IPS-20b (cell line): ENCODE results near the gene SLC35A4.
"Not testable (repeated sequence)": the region's sequence is repeated elsewhere in the genome, so short reads cannot be mapped to it uniquely, and the experiment has no call there.

Experiments used
- H3K27ac ChIP-seq: one replicate; pipeline ENCODE4 v1.5.1; 2013; ENCODE audit warnings: low read length
- H3K27me3 ChIP-seq: 2 replicates; pipeline ENCODE4 v1.6.1; 2013; ENCODE audit warnings: mild to moderate bottlenecking, low read length, inconsistent platforms; ENCODE audit not compliant: insufficient read depth
- H3K36me3 ChIP-seq: 2 replicates; pipeline ENCODE4 v1.6.1; 2013; ENCODE audit warnings: low read depth, mild to moderate bottlenecking, inconsistent platforms, low read length, moderate library complexity; ENCODE audit not compliant: insufficient read depth
- H3K4me1 ChIP-seq: 2 replicates; pipeline ENCODE4 v1.6.1; 2013; ENCODE audit warnings: mild to moderate bottlenecking, control low read depth, inconsistent platforms, low read length, moderate library complexity; ENCODE audit not compliant: insufficient read depth
- H3K4me3 ChIP-seq: 2 replicates; pipeline ENCODE4 v1.5.1; 2013; ENCODE audit warnings: mild to moderate bottlenecking, low read length, inconsistent platforms
- H3K9ac ChIP-seq: 2 replicates; pipeline ENCODE4 v1.6.1; 2013; ENCODE audit warnings: low read depth, mild to moderate bottlenecking, inconsistent platforms, low read length, moderate library complexity
- H3K9me3 ChIP-seq: 2 replicates; pipeline ENCODE4 v1.6.1; 2013; ENCODE audit warnings: mild to moderate bottlenecking, low read depth, low read length, inconsistent platforms; ENCODE audit not compliant: insufficient read depth

Gene SLC35A4

DNA sequence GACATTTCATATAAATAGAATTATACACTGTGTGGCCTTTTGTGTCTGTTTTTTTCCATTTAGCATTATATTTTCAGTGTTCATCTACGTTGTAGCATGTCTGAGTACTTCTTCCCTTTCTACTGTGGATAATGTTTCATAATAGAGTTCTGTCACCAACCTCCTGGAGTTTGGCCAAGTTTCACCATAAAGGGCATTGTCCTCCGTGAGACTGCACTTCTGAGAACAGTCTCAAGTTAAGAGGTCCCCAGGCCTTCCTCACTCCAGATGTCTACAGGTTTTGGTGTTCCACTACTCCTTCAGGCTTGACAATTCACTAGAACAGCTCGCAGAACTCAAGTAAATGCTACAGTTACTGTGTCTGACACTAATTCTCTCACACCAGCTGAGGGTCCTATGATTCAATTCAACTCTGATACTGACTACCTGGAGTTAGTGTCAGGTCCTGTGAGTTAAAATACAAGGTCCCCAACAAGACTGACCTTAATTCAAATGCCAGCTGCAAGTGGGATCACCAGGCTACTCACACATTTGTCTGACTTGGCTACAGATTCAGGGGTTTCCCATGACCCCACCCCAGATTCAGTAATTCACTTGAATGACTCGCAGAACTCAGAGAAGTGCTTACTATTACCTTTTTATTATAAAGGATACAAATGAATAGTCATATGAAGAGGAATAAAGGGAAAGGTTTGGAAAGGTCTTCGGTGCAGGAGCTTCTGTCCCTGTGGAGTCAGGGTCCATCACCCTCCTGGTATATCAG lies 31.1 kb downstream of the SLC35A4 start:
- no peak overlapping the region for H3K4me3 ChIP-seq
- no peaks in the 10 kb centered on the region for H3K9me3 ChIP-seq
- no peaks in the 10 kb centered on the region for H3K27me3 ChIP-seq
- no peak overlapping the region for H3K9ac ChIP-seq
- H3K27ac ChIP-seq: no peak overlapping the region
- H3K4me1 ChIP-seq: no peaks in the 10 kb centered on the region
- H3K36me3 ChIP-seq: no peaks in the 10 kb centered on the region

DNA sequence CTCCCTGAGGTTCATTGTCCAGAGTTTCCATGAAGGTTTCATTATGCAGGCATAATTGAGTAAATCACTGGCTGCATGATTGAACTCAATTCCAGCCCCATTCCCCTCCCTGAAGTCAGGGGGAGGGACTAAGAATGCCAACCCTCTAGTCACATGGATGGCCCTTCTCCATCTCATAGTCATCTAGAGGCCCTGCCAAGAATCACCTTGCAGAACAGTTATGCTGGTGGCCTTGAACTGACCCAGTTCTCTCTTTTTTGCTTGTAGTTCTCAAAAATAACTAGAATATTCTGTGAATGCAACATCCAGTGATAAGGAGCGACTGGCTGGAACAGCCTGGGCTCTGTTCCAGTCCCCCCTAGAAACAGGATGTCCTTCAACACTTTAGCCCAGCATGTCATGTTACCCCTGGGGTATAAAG lies 31.7 kb downstream of the SLC35A4 start:
- H3K27ac ChIP-seq: no peak overlapping the region
- H3K9ac ChIP-seq: no peak overlapping the region
- no peaks in the 10 kb centered on the region for H3K27me3 ChIP-seq

DNA sequence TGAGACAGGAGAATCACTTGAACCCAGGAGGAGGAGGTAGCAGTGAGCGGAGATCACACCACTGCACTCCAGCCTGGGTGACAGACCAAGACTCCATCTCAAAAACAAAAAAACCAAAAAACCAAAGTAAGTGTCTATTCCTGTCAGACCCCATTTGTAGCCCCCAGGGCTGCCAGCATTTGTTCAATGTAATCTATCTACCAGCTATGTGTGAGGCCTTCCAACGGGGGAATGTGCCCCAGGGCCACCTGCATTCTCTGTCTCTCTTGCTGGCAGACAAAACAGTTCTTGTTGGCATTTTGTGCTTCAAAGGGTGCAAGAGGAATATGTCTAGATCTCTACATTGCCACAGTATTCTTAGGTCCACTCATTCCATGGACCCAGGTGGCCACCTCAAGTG lies 34.2 kb downstream of the SLC35A4 start:
- no peaks in the 10 kb centered on the region for H3K4me1 ChIP-seq
- H3K4me3 ChIP-seq: no peak overlapping the region
- H3K27ac ChIP-seq: no peak overlapping the region
- no peak overlapping the region for H3K9ac ChIP-seq
- no peaks in the 10 kb centered on the region for H3K36me3 ChIP-seq
- no peaks in the 10 kb centered on the region for H3K27me3 ChIP-seq
- no peaks in the 10 kb centered on the region for H3K9me3 ChIP-seq

More for the DNA sequence above, 31.7 kb downstream of the SLC35A4 start:
- Histone ChIP-seq H3K4me3 (no peak overlapping the region), H3K9me3 (no peaks in the 10 kb centered on the region), H3K4me1 (no peaks in the 10 kb centered on the region), H3K36me3 (no peaks in the 10 kb centered on the region)

DNA sequence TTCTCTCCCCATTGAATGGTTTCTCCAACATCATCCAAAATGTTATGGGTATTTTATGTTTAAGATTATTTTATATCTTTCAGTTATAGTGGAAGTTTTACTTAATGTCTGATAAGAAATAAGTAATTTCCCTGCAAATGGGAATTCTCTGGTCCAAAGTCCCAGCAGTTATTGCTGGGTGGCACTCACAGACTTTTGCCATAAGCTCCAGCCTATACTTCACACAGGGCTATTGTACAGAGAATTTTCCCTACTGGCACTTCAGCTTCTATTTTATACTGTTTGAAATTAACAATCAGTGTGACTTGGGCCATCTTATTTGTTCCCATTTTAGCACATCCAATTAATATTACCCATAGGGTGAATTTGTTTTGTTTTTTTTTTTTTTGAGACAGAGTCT lies 35.5 kb downstream of the SLC35A4 start:
- Histone ChIP-seq H3K4me3 (no peak overlapping the region), H3K4me1 (no peaks in the 10 kb centered on the region), H3K36me3 (no peaks in the 10 kb centered on the region), H3K9ac (no peak overlapping the region), H3K9me3 (no peaks in the 10 kb centered on the region; the same call in 1 of the 2 replicates), H3K27me3 (no peaks in the 10 kb centered on the region), H3K27ac (no peak overlapping the region)

DNA sequence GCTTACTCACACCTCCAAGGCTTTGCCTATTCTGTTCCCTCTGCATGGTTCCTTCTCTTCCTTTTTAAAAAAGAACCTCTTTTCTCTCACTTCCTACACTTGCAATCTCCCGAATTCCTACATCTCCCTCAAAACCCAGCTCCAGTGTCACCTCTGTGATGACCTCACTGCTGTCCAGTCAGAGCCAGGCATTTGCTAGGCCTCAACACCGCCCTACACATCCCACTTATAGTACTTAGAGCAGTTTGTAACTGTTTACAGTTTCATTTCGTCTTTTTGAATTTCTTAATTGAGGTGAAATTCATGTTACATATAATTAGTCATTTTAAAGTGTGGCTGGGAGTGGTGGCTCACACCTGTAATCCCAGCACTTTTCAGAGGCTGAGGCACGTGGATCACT lies 37.5 kb downstream of the SLC35A4 start:
- Histone ChIP-seq H3K4me1 (no peaks in the 10 kb centered on the region), H3K9ac (no peak overlapping the region)

DNA sequence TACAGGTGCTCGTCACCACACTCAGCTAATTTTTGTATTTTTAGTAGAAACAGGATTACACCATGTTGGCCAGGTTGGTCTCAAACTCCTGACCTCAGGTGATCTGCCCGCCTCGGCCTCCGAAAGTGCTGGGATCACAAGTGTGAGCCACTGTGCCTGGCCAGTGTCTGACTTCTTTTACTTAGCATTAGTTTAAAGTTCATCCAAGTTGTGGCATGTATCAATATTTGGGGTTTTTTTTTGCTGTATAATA lies 38.7 kb downstream of the SLC35A4 start:
- H3K36me3 ChIP-seq: not testable (repeated sequence)

More for the DNA sequence above, 37.5 kb downstream of the SLC35A4 start:
- Histone ChIP-seq H3K9me3 (no peaks in the 10 kb centered on the region; the same call in 1 of the 2 replicates), H3K27ac (no peak overlapping the region), H3K27me3 (no peaks in the 10 kb centered on the region), H3K4me3 (no peak overlapping the region), H3K36me3 (no peaks in the 10 kb centered on the region)

DNA sequence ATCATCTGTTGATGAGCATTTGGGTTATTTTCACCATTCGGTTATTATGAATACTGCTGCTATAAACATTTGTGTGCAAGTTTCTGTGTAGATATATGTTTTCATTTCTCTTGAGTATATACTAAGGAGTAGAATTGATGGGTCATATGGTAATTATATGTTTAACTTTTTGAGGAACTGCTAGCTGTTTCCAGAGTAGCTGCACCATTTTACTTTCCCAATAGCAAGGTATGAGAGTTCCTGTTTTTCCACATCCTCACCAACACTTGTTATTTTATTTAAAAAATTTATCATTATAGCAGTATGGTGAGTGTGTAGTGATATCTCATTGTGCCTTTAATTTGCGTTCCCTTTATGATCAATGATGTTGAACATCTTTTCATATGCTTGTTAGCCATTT lies 39.1 kb downstream of the SLC35A4 start:
- Histone ChIP-seq H3K27ac (no peak overlapping the region), H3K4me1 (no peaks in the 10 kb centered on the region), H3K4me3 (no peak overlapping the region), H3K27me3 (no peaks in the 10 kb centered on the region), H3K9me3 (no peaks in the 10 kb centered on the region; the same call in 1 of the 2 replicates), H3K9ac (no peak overlapping the region), H3K36me3 (no peaks in the 10 kb centered on the region)

More for the DNA sequence above, 38.7 kb downstream of the SLC35A4 start:
- H3K4me3 ChIP-seq, H3K27ac ChIP-seq, H3K9ac ChIP-seq, H3K9me3 ChIP-seq, H3K27me3 ChIP-seq, H3K4me1 ChIP-seq: not testable (repeated sequence)

DNA sequence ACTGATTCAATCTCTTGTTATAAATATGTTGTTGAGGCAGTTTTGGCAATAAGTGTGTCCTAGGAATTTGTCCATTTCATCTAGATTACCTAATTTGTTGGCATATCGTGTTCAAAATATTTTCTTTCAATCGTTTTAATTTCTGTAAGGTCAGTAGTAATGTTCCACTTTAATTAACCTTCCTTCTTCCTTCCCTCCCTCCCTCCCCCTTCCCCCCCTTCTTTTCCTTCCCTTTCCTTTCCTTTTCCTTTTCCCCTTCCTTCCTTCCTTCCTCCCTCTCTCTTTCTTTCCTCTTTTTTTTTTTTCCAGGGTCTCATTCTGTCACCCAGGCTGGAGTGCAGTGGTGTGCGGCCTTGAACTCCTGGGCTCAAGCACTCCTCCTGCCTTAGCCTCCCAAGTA lies 41.3 kb downstream of the SLC35A4 start:
- Histone ChIP-seq H3K27me3 (no peaks in the 10 kb centered on the region), H3K4me1 (no peaks in the 10 kb centered on the region), H3K9me3 (no peaks in the 10 kb centered on the region; the same call in none of the 2 replicates), H3K9ac (no peak overlapping the region), H3K36me3 (no peaks in the 10 kb centered on the region), H3K4me3 (no peak overlapping the region), H3K27ac (no peak overlapping the region)

DNA sequence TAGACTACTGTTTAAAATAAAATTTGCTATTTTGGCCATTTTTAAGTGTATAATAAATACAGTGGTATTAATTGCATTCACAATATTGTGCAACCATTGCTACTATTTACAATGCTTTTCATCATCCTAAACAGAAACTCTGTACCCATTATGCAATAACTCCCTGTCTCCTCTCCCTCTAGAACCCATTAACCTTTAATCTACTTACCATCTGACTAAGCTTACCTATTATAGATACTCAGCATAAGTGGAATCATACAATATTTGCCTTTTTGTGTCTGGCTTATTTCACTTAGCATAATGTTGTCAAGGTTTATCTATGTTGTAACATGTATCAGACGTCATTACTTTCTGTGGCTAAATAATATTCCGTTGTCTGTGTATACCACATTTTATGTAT lies 42.4 kb downstream of the SLC35A4 start:
- no peaks in the 10 kb centered on the region for H3K36me3 ChIP-seq
- no peaks in the 10 kb centered on the region; the same call in none of the 2 replicates for H3K9me3 ChIP-seq
- H3K27ac ChIP-seq: no peak overlapping the region
- H3K27me3 ChIP-seq: no peaks in the 10 kb centered on the region
- no peak overlapping the region for H3K4me3 ChIP-seq
- H3K4me1 ChIP-seq: no peaks in the 10 kb centered on the region
- no peak overlapping the region for H3K9ac ChIP-seq

DNA sequence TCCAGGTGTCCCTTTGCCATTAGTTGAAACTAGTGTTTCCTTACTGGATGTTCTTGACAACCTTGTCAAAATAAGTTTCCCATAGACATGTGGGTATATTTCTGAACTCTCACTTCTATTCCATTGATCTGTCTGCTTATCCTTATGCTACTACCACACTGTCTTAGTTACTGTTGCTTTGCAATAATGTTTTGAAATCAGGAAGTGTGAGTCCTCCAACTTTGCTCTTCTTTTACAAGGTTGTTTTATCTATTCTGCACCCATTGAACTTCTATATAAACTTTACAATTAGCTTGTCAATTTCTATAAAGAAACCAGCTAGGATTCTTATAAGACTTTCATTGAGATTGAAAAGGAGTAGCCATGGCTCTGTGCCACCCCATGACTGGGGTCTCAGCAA lies 44.1 kb downstream of the SLC35A4 start:
- Histone ChIP-seq H3K9me3 (no peaks in the 10 kb centered on the region; the same call in none of the 2 replicates), H3K27ac (no peak overlapping the region), H3K4me1 (no peaks in the 10 kb centered on the region), H3K36me3 (no peaks in the 10 kb centered on the region), H3K27me3 (no peaks in the 10 kb centered on the region), H3K4me3 (no peak overlapping the region), H3K9ac (no peak overlapping the region)

DNA sequence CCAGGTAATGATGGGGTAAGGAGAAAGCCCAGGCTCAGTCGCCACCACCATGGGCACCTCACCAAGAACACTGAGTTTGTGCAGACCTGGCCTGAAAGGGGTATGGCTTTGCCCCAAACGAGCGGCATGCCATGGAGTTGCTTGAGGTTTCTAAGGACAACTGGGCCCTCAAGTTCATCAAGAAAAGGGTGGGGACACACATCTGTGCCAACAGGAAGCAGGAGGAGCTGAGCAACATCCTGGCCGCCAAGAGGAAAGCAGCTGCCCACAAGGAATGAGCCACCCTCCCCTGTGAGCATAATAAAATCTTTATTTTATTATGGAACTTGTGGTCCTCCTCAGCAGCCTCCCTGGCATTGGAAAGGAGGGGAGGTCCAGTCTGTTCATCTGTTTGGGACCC lies 44.5 kb downstream of the SLC35A4 start:
- H3K27ac ChIP-seq: no peak overlapping the region
- no peaks in the 10 kb centered on the region; the same call in none of the 2 replicates for H3K9me3 ChIP-seq
- no peak overlapping the region for H3K4me3 ChIP-seq
- H3K27me3 ChIP-seq: no peaks in the 10 kb centered on the region
- H3K36me3 ChIP-seq: no peaks in the 10 kb centered on the region
- H3K9ac ChIP-seq: no peak overlapping the region
- H3K4me1 ChIP-seq: no peaks in the 10 kb centered on the region

DNA sequence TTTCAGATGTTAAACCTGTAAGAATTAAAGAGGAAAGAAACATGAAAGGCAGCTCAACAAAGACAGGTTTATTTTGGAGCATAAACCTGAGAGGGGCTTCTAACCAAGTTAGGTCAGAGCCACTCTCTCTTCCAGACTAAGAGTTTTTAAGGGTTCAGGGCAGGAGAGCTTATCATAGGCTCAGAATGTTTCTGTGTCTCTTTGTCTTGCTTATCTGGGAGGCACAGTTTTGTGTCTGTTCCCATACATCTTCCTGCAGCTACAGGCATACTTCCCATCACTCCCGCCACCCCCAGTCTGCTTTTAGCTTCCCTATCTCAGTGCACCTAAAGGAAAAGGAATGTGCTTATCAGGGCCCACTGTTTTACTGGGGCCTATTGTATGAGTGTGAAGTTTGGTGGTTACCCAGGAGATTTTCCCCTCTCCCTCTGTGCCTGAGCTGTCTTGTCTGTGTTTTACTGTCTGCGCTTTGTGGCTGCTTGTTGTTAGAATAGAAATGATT lies 46.4 kb downstream of the SLC35A4 start:
- H3K4me1 ChIP-seq: no peaks in the 10 kb centered on the region
- peaks cover 4% of the 10 kb centered on the region for H3K9me3 ChIP-seq
- H3K27me3 ChIP-seq: no peaks in the 10 kb centered on the region
- H3K36me3 ChIP-seq: no peaks in the 10 kb centered on the region
- H3K4me3 ChIP-seq: no peak overlapping the region
- no peak overlapping the region for H3K9ac ChIP-seq
- no peak overlapping the region for H3K27ac ChIP-seq
